OCI-LY3 (cell line): ENCODE results near the gene RAB6A.

ENCODE experiments used
- EZH2phosphoT487 ChIP-seq: fragments of 200-600 bp; shearing (Covaris generic); IDR thresholded peaks from 2 replicates; pipeline ENCODE4 v1.6.1; 2018; ENCODE audit warnings: antibody characterized with exemption, mixed run types, low read depth
- TF ChIP-seq, protein P1 (sequence below): fragments of 200-600, 300-600 bp; sonication (generic); IDR thresholded peaks from 2 replicates; pipeline ENCODE4 v1.5.1; 2014; ENCODE audit warnings: antibody characterized with exemption, low read length, low read depth

DNA sequence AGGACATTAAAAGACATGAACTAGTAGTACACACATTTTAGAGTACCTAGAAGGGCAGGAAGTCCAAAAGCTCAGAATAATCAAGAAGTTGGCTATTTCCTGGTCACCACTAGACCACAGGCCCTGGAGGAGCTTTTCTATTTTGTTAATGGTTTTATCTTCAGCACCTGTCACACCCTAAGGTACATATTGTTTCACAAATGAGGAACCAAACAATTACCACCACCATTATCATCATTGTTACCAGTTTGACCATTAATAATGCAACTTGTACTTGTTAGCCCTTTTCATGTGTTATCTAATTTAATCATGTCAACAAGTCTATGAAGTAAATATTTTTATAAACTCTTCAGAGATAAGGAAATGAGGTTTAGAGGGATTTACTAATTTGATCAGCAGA is 31.7 kb upstream of the RAB6A start:
- TF ChIP-seq, protein P1, sequence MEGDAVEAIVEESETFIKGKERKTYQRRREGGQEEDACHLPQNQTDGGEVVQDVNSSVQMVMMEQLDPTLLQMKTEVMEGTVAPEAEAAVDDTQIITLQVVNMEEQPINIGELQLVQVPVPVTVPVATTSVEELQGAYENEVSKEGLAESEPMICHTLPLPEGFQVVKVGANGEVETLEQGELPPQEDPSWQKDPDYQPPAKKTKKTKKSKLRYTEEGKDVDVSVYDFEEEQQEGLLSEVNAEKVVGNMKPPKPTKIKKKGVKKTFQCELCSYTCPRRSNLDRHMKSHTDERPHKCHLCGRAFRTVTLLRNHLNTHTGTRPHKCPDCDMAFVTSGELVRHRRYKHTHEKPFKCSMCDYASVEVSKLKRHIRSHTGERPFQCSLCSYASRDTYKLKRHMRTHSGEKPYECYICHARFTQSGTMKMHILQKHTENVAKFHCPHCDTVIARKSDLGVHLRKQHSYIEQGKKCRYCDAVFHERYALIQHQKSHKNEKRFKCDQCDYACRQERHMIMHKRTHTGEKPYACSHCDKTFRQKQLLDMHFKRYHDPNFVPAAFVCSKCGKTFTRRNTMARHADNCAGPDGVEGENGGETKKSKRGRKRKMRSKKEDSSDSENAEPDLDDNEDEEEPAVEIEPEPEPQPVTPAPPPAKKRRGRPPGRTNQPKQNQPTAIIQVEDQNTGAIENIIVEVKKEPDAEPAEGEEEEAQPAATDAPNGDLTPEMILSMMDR, result no peak
- no peak for TF ChIP-seq EZH2phosphoT487
